Stimulated activated naive B cell treated with anti-CD40 and anti-IgM and Interleukin-4, amounts not matched to agents 10 μg/mL and 1 μg/mL and 100 μg/mL, for 72 hours (primary cell): ENCODE results near the gene POLA2.
A peak's percentile ranks its signal among the peaks of the same experiment; 100 is the strongest.

ENCODE experiments used
- ATAC-seq, 2 donors: fragments of 150-1000 bp; cut with Tn5 transposase; replicated peaks; 2 replicates each; pipeline ENCODE4 v1.10.0; 2021; ENCODE audit warnings: moderate library complexity in 1 of 2
- DNase-seq: peaks from one replicate; pipeline ENCODE4 v3.0.0; 2021
- H3K27ac Mint-ChIP-seq: one replicate; pipeline ENCODE4 v1.8.0; 2022; ENCODE audit warnings: mild to moderate bottlenecking, mixed read lengths
- H3K27me3 Mint-ChIP-seq, 2 donors: one replicate each; pipeline ENCODE4 v1.8.0; 2022; ENCODE audit warnings: mixed read lengths in 2 of 2
- H3K36me3 Mint-ChIP-seq, 2 donors: one replicate each; pipeline ENCODE4 v1.8.0; 2022; ENCODE audit warnings: mixed read lengths in 2 of 2, mild to moderate bottlenecking in 1 of 2
- H3K4me1 Mint-ChIP-seq, 2 donors: one replicate each; pipeline ENCODE4 v1.8.0; 2022; ENCODE audit warnings: mixed read lengths in 2 of 2, mild to moderate bottlenecking in 1 of 2
- H3K4me3 Mint-ChIP-seq, 2 donors: one replicate each; pipeline ENCODE4 v1.8.0; 2022; ENCODE audit warnings: mild to moderate bottlenecking in 2 of 2, mixed read lengths in 2 of 2, moderate library complexity in 1 of 2
- H3K9me3 Mint-ChIP-seq, 2 donors: one replicate each; pipeline ENCODE4 v1.8.0; 2022; ENCODE audit warnings: mixed read lengths in 2 of 2, mild to moderate bottlenecking in 1 of 2

POLA2 gene, protein sequence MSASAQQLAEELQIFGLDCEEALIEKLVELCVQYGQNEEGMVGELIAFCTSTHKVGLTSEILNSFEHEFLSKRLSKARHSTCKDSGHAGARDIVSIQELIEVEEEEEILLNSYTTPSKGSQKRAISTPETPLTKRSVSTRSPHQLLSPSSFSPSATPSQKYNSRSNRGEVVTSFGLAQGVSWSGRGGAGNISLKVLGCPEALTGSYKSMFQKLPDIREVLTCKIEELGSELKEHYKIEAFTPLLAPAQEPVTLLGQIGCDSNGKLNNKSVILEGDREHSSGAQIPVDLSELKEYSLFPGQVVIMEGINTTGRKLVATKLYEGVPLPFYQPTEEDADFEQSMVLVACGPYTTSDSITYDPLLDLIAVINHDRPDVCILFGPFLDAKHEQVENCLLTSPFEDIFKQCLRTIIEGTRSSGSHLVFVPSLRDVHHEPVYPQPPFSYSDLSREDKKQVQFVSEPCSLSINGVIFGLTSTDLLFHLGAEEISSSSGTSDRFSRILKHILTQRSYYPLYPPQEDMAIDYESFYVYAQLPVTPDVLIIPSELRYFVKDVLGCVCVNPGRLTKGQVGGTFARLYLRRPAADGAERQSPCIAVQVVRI

DNA sequence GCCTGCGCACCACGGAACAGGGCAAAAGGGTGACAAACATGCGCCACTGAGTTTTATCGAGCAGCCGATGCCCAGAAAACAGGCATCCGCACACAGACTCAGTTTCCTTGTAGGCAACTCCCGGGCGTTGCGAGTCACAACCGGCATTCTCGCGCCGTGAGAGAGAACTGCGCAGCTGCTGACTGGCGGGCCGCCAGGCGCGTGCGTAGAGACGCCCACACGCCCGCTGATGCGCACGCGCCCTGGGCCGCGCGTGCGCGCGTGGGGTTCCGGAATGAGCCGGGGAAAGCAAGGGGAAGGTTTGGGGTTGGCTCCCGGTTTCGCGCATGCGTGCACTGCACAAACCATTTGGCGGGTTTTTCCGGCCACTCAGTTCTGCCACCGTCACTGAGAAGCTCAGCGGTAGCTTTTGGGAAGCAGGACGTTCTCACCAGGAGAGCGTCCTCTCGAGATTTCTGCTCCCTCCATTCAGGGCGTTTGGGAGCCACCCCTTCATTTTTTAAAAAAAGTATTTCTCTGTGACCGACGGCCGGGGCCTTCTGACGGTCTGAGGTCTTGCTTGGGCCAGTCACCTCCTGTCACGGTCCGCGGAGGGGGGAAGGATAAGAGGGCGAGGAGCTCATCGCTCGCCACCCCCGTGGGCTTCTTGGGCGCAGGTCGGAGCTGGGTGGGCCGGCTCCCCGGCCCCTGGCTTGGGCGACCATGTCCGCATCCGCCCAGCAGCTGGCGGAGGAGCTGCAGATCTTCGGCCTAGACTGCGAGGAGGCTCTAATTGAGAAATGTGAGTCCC is at the start of gene POLA2:
Gene POLA2 (plus strand): TSS at position 372 of the 790 bp plus-strand sequence. CDS start 331 bp downstream, at position 703.
- Mint-ChIP-seq H3K27ac (peak within 1 kb of the TSS; percentile 92), H3K4me3 (peak within 1 kb of the TSS; percentile 76 to 83), H3K4me1 (peaks cover 28 to 37% of the 10 kb centered on the region in 2 donors), H3K27me3 (no peaks in the 10 kb centered on the region), H3K9me3 (no peaks in the 10 kb centered on the region), H3K36me3 (peaks cover 15 to 28% of the 10 kb centered on the region in 2 donors)
- ATAC-seq (peak; percentile 92 to 94), DNase-seq (peak; percentile 97)

DNA sequence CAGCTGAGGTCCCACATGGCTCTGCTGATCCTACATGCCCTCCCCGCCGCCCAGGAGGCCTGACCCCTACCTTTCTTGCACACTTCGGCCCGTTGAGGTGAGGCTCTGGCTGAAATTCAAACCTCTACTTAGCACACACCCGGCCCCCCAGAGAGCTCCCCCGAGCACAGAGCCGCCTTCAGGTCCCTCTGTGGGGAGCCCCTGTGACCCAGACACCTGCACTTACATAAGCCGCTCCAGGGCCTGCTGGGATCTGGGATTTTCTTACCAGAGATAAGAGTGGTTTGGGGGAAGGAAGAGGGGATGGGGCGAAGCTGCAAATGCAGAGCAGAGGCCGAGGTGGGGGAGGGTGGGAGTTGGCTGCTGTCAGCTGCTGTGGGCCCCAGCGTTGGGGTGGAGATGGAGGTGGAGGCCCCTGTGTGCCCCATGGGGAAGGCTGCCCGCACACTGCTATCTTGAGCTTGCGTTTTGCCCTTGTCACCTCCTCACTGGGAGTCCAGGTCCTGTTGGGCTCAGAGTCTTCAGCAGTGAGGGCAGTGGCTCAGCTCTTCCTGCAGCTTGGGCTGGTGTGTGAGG is 49.4 kb upstream of the POLA2 start:
- H3K4me3 Mint-ChIP-seq: no peak overlapping the region
- ATAC-seq (no peak), DNase-seq (no peak)
- H3K27me3 Mint-ChIP-seq: peaks cover 5% of the 10 kb centered on the region in 2 donors
- peaks cover 3 to 5% of the 10 kb centered on the region in 2 donors for H3K9me3 Mint-ChIP-seq
- peaks cover 34 to 44% of the 10 kb centered on the region in 2 donors for H3K36me3 Mint-ChIP-seq
- peaks cover 23 to 32% of the 10 kb centered on the region in 2 donors for H3K4me1 Mint-ChIP-seq
- no peak overlapping the region for H3K27ac Mint-ChIP-seq

DNA sequence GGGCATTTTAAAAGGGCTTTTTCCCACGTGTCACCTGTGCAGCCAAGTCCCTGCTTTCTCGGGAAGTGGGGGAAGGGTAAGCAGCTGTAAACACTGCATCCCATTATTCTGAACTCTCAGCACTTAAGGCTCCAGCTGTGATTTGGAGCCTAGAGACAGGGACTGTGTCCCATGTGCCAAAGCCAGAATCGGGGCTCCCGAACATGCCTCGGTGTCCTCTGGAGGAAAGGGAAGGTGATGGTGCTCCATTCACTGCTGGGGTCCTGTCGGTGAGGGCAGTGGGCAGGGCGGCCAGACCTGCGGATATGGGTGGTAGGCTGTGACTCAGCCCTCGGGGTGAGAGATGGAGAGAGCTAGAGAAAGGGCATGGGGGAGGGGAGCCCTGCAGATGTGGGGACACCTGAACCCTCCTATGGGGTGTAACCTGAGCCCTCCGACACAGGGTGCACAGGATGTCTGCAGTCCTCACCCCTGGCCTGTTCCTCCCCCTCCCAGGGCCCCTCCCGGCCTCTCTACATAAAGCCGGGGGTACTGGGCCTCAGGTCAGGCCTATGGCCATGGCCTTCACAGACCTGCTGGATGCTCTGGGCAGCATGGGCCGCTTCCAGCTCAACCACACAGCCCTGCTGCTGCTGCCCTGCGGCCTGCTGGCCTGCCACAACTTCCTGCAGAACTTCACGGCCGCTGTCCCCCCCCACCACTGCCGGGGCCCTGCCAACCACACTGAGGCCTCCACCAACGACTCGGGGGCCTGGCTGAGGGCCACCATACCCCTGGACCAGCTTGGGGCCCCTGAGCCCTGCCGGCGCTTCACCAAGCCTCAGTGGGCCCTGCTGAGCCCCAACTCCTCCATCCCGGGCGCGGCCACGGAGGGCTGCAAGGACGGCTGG is 48.2 kb upstream of the POLA2 start:
- ATAC-seq (peak; percentile 38 to 43), DNase-seq (no peak)
- Mint-ChIP-seq H3K27ac (no peak overlapping the region), H3K27me3 (peaks cover 5% of the 10 kb centered on the region in 2 donors), H3K4me1 (peaks cover 23 to 32% of the 10 kb centered on the region in 2 donors), H3K9me3 (peaks cover 3 to 5% of the 10 kb centered on the region in 2 donors), H3K4me3 (peak overlapping the region in 1 of 2 donors; percentile 40), H3K36me3 (peaks cover 28 to 35% of the 10 kb centered on the region in 2 donors)

DNA sequence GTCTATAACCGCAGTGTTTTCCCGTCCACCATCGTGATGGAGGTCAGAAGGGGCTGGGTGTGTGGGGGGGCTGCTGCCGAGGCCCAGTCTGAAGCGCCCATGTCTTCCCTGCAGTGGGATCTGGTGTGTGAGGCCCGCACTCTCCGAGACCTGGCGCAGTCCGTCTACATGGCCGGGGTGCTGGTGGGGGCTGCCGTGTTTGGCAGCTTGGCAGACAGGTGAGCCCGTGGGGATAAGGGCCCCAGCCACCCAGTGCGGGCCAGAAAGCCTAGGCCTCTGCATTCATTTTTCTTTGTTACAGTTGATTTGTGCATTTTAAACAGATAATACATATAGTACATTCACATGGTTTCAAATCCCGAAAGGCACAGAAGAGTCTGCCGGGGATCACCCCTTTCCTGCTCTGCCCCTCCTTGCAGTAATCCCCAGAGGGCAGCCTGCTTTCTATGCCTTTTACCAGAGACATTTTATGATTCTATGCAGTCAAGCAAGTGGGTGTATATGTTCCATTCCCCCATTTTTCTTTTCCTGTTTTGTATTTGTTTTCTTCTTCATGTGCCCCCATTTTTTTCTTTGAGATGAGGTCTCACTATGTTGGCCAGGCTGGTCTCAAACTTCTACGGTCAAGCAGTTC is 47.4 kb upstream of the POLA2 start:
- Mint-ChIP-seq H3K4me3 (peak overlapping the region; percentile 5 to 40), H3K9me3 (peaks cover 3 to 5% of the 10 kb centered on the region in 2 donors), H3K36me3 (peaks cover 22 to 29% of the 10 kb centered on the region in 2 donors), H3K4me1 (peaks cover 21 to 32% of the 10 kb centered on the region in 2 donors), H3K27ac (no peak overlapping the region), H3K27me3 (peaks cover 5% of the 10 kb centered on the region in 2 donors)
- ATAC-seq (peak; percentile 18 to 47), DNase-seq (no peak)

DNA sequence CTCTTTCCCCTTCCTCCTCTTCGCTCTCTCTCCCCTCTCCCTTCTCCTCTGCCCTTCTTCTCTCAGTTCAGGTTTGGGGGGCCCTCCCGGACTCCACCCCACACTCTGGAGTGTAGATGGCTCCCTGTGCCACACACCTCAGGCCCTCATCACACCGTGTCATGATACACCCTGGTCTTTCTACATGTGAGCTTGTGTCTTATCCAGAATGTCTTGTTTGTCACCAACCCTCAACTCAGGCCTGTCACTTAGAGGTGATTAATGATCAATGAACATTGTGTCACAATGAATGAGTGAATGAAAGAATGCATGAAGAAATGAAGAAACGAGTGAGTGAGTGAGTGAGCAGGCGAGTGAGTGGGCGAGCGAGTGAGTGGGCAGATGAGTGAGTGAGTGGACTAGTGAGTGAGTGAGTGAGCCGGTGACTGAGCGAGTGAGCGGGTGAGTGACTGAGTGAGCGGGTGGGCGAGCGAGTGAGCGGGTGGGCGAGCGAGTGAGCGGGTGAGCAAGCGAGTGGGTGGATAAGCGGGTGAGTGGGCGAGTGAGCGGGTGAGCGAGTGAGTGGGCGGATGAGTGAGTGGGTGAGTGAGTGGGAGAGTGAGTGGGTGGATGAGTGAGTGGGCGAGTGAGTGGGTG is 46.2 kb upstream of the POLA2 start:
- DNase-seq (no peak), ATAC-seq (peak; percentile 47 to 50)
- peaks cover 5% of the 10 kb centered on the region in 2 donors for H3K27me3 Mint-ChIP-seq
- peaks cover 21 to 32% of the 10 kb centered on the region in 2 donors for H3K4me1 Mint-ChIP-seq
- peak overlapping the region; percentile 63 to 69 for H3K4me3 Mint-ChIP-seq
- H3K9me3 Mint-ChIP-seq: peaks cover 3 to 5% of the 10 kb centered on the region in 2 donors
- H3K27ac Mint-ChIP-seq: peak overlapping the region; percentile 93
- H3K36me3 Mint-ChIP-seq: peaks cover 12 to 19% of the 10 kb centered on the region in 2 donors

DNA sequence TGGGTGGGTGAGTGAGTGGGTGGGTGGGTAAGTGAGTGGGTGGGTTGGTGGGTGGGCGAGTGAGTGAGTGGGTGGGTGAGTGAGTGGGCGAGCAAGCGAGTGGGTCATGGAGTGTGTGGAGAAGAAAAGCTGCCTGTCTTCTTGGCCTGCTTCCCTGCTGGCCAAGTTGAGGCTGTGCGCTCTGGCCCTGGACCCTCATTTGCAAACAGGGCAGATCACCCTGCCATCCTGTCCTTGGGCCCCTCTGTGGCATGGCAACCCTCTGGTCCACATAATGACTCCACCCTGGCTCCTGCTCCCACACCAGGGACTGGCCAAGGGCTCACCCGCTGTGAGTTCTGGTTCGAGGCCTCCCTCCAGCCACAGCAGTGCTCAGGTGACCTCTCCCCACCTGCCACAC is 44.9 kb upstream of the POLA2 start:
- peaks cover 3 to 5% of the 10 kb centered on the region in 2 donors for H3K9me3 Mint-ChIP-seq
- peak overlapping the region in 1 of 2 donors; percentile 10 for H3K4me3 Mint-ChIP-seq
- DNase-seq (no peak), ATAC-seq (no peak)
- H3K27me3 Mint-ChIP-seq: peaks cover 5% of the 10 kb centered on the region in 2 donors
- peaks cover 6 to 10% of the 10 kb centered on the region in 2 donors for H3K36me3 Mint-ChIP-seq
- H3K4me1 Mint-ChIP-seq: peaks cover 21 to 32% of the 10 kb centered on the region in 2 donors
- H3K27ac Mint-ChIP-seq: peak overlapping the region; percentile 73

DNA sequence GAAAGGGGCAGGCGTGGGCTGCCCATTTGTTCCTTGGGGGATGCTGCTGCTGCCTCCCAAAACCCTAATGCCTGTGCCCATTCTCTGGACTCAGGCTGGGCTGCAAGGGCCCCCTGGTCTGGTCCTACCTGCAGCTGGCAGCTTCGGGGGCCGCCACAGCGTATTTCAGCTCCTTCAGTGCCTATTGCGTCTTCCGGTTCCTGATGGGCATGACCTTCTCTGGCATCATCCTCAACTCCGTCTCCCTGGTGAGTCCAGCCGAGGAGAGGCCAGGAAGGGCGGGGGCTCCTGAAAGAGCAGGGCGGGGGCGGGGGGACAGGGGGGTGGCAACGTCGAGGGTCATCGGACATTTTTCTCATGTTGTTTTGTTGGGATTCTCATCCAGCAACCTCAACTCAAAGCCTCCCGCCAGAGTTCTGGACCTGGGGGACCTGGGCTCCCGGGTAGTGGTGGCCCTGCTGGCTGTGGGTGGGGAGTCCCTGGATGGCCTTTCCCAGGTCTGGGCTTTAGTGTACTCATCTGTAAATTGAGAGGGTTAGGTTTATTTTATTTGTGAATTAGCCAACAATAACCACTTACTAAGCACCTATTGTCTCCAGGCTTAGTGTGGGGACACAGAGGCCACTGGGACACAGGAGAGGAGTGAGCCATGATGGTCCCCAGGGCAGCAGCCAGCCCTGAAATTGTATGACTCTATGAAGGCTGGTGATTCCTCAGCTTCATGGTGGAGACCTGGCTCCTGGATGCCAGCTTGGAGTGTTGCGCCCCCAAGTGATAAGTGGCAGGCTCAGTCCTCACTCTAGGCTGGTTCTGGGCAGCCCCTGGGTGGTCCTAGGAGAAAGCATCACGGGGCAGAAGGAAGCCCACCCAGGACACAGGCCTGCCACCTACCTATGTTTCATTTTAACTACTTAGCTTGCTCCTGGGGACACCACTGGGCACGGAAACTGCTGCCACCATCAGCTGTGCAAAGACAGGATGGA is 44.0 kb upstream of the POLA2 start:
- DNase-seq (no peak), ATAC-seq (no peak)
- H3K4me3 Mint-ChIP-seq: no peak overlapping the region
- peaks cover 5% of the 10 kb centered on the region in 2 donors for H3K36me3 Mint-ChIP-seq
- peaks cover 3 to 5% of the 10 kb centered on the region in 2 donors for H3K9me3 Mint-ChIP-seq
- no peak overlapping the region for H3K27ac Mint-ChIP-seq
- H3K4me1 Mint-ChIP-seq: peaks cover 21 to 31% of the 10 kb centered on the region in 2 donors
- peaks cover 5% of the 10 kb centered on the region in 2 donors for H3K27me3 Mint-ChIP-seq

DNA sequence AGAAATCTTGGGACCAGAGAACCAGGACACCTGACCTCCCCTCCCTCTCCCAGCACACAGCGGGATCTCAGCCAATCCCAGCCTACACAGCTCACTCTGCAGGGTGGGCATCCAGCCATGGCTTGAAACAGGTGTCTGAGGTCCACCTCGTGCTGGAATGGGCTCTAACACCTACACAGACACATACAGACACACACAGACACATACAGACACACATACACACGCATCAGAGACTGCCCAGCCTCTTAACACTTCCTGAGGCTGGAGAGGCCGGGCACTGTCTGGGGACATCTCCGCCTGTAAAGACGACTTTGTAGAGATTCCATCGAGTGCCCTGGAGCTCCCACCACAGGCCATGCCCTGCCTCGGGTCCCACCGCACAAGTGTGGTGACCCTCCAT is 43.3 kb upstream of the POLA2 start:
- Mint-ChIP-seq H3K4me1 (peaks cover 18 to 23% of the 10 kb centered on the region in 2 donors), H3K4me3 (no peak overlapping the region), H3K27me3 (peaks cover 5% of the 10 kb centered on the region in 2 donors), H3K36me3 (peaks cover 5% of the 10 kb centered on the region in 2 donors), H3K27ac (no peak overlapping the region), H3K9me3 (peaks cover 3 to 5% of the 10 kb centered on the region in 2 donors)
- DNase-seq: no peak
- ATAC-seq: no peak

DNA sequence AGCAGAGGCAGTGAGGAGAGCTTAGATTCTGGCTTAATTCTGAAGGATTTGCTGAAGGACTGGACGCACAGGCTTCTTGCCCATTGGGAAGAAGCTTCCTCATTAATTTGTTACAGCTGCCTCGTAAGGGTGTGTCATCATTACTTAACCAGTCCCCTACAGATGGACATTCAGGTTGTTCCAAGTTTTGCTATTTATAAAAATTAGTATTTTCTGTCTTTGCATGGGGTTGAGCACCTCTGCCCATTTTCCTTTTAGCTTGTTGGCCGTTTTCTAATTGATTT is 41.9 kb upstream of the POLA2 start:
- H3K27ac Mint-ChIP-seq: no peak overlapping the region

DNA sequence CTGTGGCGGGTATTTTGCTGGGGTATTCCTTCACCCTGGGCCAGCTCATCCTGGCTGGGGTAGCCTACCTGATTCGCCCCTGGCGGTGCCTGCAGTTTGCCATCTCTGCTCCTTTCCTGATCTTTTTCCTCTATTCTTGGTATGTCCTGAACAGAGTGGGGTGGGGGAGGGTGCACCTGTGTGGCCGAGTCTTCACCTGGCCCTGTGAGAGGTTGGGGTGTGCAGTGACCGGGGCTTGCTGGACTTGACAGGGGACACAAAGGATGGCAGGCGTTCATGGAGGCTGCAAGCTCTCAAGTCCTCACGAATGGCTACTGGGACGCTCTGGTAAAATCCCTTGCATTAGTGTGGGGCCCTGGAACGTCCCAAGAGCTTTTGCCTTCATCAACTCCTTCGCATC is 40.7 kb upstream of the POLA2 start:
- no peak overlapping the region for H3K4me3 Mint-ChIP-seq

More for the DNA sequence above, 41.9 kb upstream of the POLA2 start:
- Mint-ChIP-seq H3K4me3 (no peak overlapping the region), H3K9me3 (peaks cover 3 to 5% of the 10 kb centered on the region in 2 donors), H3K36me3 (peaks cover 5% of the 10 kb centered on the region in 2 donors), H3K27me3 (peaks cover 5% of the 10 kb centered on the region in 2 donors), H3K4me1 (peaks cover 7 to 13% of the 10 kb centered on the region in 2 donors)
- DNase-seq (no peak), ATAC-seq (no peak)

DNA sequence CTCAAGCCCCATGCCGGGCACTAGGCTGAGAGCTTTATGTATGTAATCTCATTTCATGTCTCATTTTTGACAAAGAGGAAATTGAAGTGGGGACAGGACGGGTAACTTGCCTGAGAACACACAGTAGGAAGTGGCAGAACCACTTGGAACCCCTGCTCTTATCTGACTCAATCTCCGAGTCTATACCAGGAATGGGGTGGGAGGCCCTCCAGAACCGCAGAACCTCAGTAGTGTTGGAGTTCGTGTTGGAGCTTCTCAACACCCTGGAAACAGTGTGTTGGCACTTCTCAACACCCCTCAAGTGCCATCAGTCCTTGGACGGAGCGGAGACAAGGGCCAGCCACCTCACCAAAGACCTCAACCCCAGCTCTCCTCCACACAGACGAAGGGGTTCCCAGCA is 38.8 kb upstream of the POLA2 start:
- H3K9me3 Mint-ChIP-seq: no peaks in the 10 kb centered on the region
- no peak overlapping the region for H3K27ac Mint-ChIP-seq
- ATAC-seq: no peak

More for the DNA sequence above, 40.7 kb upstream of the POLA2 start:
- DNase-seq (no peak), ATAC-seq (no peak)
- H3K27me3 Mint-ChIP-seq: peaks cover 0 to 4% of the 10 kb centered on the region in 2 donors
- peaks cover 7 to 15% of the 10 kb centered on the region in 2 donors for H3K4me1 Mint-ChIP-seq
- no peak overlapping the region for H3K27ac Mint-ChIP-seq
- H3K36me3 Mint-ChIP-seq: no peaks in the 10 kb centered on the region
- no peaks in the 10 kb centered on the region for H3K9me3 Mint-ChIP-seq

DNA sequence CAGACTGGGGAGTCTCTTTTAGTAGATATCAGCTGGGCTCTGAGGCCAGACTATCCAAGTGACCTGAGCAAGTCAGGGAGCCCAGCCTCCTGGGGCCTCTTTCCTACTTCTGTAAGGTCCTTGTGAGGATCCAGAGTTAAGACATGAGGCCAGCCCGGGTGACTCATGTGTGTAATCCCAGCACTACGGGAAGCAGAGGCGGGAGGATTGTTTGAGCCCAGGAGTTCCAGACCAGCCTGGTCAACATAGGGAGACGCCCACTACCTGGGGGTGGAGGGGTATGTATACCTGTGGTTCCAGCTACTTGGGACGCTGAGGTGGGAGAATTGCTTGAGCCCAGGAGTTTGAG is 36.9 kb upstream of the POLA2 start:
- H3K9me3 Mint-ChIP-seq: no peaks in the 10 kb centered on the region
- no peaks in the 10 kb centered on the region for H3K36me3 Mint-ChIP-seq
- peaks cover 13 to 24% of the 10 kb centered on the region in 2 donors for H3K4me1 Mint-ChIP-seq
- ATAC-seq (no peak), DNase-seq (no peak)
- H3K4me3 Mint-ChIP-seq: peak overlapping the region; percentile 86 to 94
- H3K27ac Mint-ChIP-seq: no peak overlapping the region
- H3K27me3 Mint-ChIP-seq: peaks cover 0 to 4% of the 10 kb centered on the region in 2 donors

More for the DNA sequence above, 38.8 kb upstream of the POLA2 start:
- Mint-ChIP-seq H3K4me1 (peaks cover 13 to 24% of the 10 kb centered on the region in 2 donors), H3K4me3 (no peak overlapping the region), H3K36me3 (no peaks in the 10 kb centered on the region), H3K27me3 (peaks cover 0 to 4% of the 10 kb centered on the region in 2 donors)
- no peak for DNase-seq
